Thyroid gland (tissue), 4 donors: ENCODE measurements around the gene PLCB1. TPM values are rescaled to one million over a fixed set of nuclear protein-coding genes. Genes with fewer than 3 reads are reported as not detected.
A peak's percentile ranks its signal among the peaks of the same experiment; 100 is the strongest.

ENCODE experiments used
- DNase-seq, 2 donors: peaks; one replicate each; pipeline ENCODE4 v3.0.0-alpha.2; 2019
- H3K27ac ChIP-seq, 3 donors: fragments of 200-600 bp; sonication (generic); 1 replicate in 2 of 3; 2 replicates in 1 of 3; pipeline ENCODE4 v1.5.1; 2016 to 2019; ENCODE audit warnings: mild to moderate bottlenecking in 1 of 3, moderate library complexity in 1 of 3
- H3K27me3 ChIP-seq: fragments of 200-600 bp; sonication (generic); one replicate; pipeline ENCODE4 v1.5.1; 2019
- H3K36me3 ChIP-seq, 2 donors: fragments of 200-600 bp; sonication (generic); one replicate each; pipeline ENCODE4 v1.5.1; 2016 to 2019
- H3K4me1 ChIP-seq, 2 donors: fragments of 200-600 bp; sonication (generic); one replicate each; pipeline ENCODE4 v1.5.1; 2017 to 2019
- H3K4me3 ChIP-seq, 3 donors: fragments of 200-600 bp; sonication (generic); replicated peaks in 1 of 3; 1 replicate in 2 of 3; 2 replicates in 1 of 3; pipeline ENCODE4 v1.5.1; 2016; ENCODE audit warnings: mild to moderate bottlenecking in 1 of 3
- H3K9me3 ChIP-seq: fragments of 200-600 bp; sonication (generic); one replicate; pipeline ENCODE4 v1.5.1; 2017
- CTCF ChIP-seq, 6 experiments: fragments of 200-600 bp in 3 of 6; fragments of 450-650 bp in 3 of 6; sonication (generic) in 3 of 6; IDR thresholded peaks; one replicate each; pipeline ENCODE4 v1.5.1; 2016 to 2019; ENCODE audit warnings: antibody characterized with exemption in 6 of 6, mild to moderate bottlenecking in 2 of 6, inconsistent platforms in 1 of 6, moderate library complexity in 1 of 6
- POLR2A ChIP-seq, 2 donors: fragments of 450-650 bp; IDR thresholded peaks; one replicate each; pipeline ENCODE4 v1.6.1; 2017; ENCODE audit warnings: antibody characterized with exemption in 2 of 2, mild to moderate bottlenecking in 2 of 2, moderate library complexity in 1 of 2
- WGBS, 2 donors: methylation state at CpG; one replicate each; pipeline ENCODE4 v1.1.5; 2017; 5-methylcytosine and 5-hydroxymethylcytosine counted together
- intact Hi-C: fragments of 100-400 bp; cut with DNase I; formaldehyde crosslinking; loops from one replicate; pipeline ENCODE4 v1.15.1; 2023
- total RNA-seq, 4 donors: library from RNA; depleted of rRNA; stranded (reverse); fragments of >200 nt; gene quantifications; one replicate each; pipeline ENCODE4 v1.2.3, GENCODE V29; 2016

Gene PLCB1
- total RNA-seq, 4 donors from 2014 or later: 7.3 to 14.1 (median 11.0) TPM

DNA sequence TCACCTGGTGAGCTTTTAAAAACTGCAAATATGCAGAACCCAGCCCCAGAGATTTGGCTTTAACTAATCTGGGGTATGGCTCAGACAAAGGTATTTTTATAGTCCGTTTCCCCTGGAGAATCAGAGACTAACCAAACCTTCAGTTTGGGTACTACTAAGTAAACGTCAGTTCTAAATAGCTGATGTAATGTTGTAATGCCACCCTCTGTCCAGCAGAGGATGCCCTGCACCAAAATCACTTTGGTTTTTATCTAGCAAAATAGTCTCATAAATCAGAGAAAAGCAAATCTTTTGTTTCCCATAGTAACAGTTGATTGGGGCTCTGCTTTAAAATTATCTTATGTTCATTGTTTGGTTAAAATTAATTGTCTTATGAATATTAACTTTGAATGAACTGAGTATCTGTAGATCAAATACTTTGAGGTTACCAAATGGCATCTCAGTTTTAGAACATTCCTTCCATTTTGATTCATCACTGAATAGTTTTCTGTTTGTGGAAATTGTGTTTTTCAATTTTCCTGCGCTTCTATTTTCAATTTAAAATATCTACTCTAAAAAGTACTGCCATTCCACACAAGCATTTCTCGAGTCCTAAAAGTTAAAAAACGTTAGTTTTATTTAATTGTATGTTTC lies 658.5 kb downstream of the PLCB1 start:
- Histone ChIP-seq H3K4me3 (no peak overlapping the region), H3K4me1 (no peaks in the 10 kb centered on the region), H3K36me3 (no peaks in the 10 kb centered on the region), H3K27ac (no peak overlapping the region), H3K27me3 (no peaks in the 10 kb centered on the region), H3K9me3 (no peaks in the 10 kb centered on the region)
- DNase-seq: peak; percentile 52
- intact Hi-C loops: no loop called here
- peak; percentile 90 to 98 (median 97) for TF ChIP-seq CTCF (IDR thresholded peaks at IDR 0.05)
- TF ChIP-seq POLR2A (IDR thresholded peaks at IDR 0.05): no peak
- WGBS, 2 donors: 50 to 52% methylated on average over 5 of the region's 5 CpGs

DNA sequence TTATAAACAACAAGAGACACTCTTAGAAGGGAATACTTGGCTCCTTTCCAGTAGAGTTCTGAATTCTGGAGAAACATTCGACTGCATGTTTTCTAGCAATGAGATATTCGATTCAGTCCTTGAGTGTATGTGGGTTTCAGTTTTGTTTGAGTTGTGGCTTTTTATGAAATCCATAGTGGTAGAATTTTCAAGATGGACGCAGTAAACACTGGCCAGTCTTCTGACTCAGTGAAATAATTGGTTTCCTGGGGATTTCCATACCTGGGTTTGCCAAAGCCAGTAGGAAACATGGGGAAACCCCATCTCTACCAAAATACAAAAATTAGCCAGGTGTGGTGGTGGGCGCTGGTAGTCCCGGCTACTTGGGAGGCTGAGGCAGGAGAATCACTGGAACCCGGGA lies 663.3 kb downstream of the PLCB1 start:
- no peak for TF ChIP-seq POLR2A (IDR thresholded peaks at IDR 0.05)
- TF ChIP-seq CTCF (IDR thresholded peaks at IDR 0.05): no peak
- Histone ChIP-seq H3K4me3 (no peak overlapping the region), H3K4me1 (no peaks in the 10 kb centered on the region), H3K36me3 (no peaks in the 10 kb centered on the region), H3K27ac (no peak overlapping the region), H3K9me3 (no peaks in the 10 kb centered on the region), H3K27me3 (no peaks in the 10 kb centered on the region)
- DNase-seq: no peak
- 86 to 93% methylated on average over 6 of the region's 6 CpGs for WGBS, 2 donors
- intact Hi-C loops: no loop called here

DNA sequence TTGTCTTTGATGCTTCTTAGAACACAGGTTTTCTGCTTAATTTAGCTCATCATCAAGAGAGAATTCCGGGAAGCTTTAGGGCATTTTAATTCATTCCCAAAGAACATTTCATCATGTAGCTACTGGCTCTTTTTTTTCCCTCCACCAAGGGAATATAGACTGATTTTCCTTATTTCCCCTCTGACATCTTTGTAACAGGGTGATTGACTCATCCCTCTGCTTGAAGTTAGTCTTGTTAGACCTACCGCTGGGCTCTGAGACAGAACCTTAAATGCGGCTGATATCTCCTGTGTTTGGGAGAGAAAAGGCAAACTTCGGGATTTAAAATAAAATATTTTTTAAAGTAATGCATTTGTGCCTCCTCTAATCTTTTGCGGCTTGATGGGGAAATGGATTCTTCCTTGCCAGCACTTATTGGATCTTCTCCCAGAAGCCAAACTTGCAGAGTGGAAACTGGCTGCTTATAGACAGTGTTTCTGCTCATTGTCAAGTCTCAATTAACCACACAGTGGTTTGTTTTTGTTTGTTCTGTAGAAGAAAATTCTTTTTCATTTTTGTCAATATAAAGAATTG lies 664.1 kb downstream of the PLCB1 start:
- intact Hi-C loops: no loop called here
- H3K27me3 ChIP-seq: no peaks in the 10 kb centered on the region
- WGBS, 2 donors: 74 to 75% methylated on average over 5 of the region's 5 CpGs
- no peak overlapping the region for H3K27ac ChIP-seq
- no peaks in the 10 kb centered on the region for H3K9me3 ChIP-seq
- no peak overlapping the region for H3K4me3 ChIP-seq
- DNase-seq: no peak
- H3K36me3 ChIP-seq: no peaks in the 10 kb centered on the region
- TF ChIP-seq CTCF (IDR thresholded peaks at IDR 0.05) (no peak), POLR2A (IDR thresholded peaks at IDR 0.05) (no peak)
- no peaks in the 10 kb centered on the region for H3K4me1 ChIP-seq

- no peak overlapping the region for H3K4me3 ChIP-seq
- H3K36me3 ChIP-seq: no peaks in the 10 kb centered on the region
- intact Hi-C loops: no loop called here
- no peaks in the 10 kb centered on the region for H3K4me1 ChIP-seq
- no peaks in the 10 kb centered on the region for H3K27me3 ChIP-seq
- H3K9me3 ChIP-seq: no peaks in the 10 kb centered on the region
- no peak for TF ChIP-seq CTCF (IDR thresholded peaks at IDR 0.05)
- no peak for TF ChIP-seq POLR2A (IDR thresholded peaks at IDR 0.05)
- H3K27ac ChIP-seq: no peak overlapping the region
- no peak for DNase-seq
These were observed 666.4 kb downstream of the PLCB1 start for GRCh38 chr20:8798505-8798904.

GRCh38 chr20:8800089-8800488 lies 668.0 kb downstream of the PLCB1 start:
- no peaks in the 10 kb centered on the region for H3K9me3 ChIP-seq
- intact Hi-C loops: no loop called here
- no peaks in the 10 kb centered on the region for H3K4me1 ChIP-seq
- TF ChIP-seq CTCF (IDR thresholded peaks at IDR 0.05) (no peak), POLR2A (IDR thresholded peaks at IDR 0.05) (no peak)
- no peak overlapping the region for H3K27ac ChIP-seq
- H3K36me3 ChIP-seq: no peaks in the 10 kb centered on the region
- no peak overlapping the region for H3K4me3 ChIP-seq
- WGBS, 2 donors: 43 to 44% methylated on average over 1 of the region's 1 CpG
- H3K27me3 ChIP-seq: no peaks in the 10 kb centered on the region
- DNase-seq: no peak
